ENCODE results near the gene ZNF254.

ZNF254 gene

DNA sequence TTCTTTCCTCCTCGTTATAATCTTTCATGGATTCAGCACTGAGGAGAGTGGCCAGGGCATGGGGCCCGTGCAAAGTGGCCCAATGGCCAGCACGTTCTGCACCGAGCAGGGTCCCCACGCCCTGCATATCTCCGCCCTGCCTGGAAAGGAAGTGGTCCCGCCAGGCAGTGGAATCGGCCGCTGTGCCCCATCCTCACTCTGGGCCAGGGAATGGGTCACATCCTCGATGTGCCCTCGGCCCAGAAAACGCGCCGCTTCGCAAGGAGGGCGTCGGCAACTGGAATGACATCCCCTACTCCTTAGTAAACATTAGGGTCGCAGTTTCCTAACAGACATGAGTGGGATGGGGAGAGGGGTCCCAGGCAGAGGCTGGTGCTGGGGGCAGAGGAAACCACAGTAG lies 90.7 kb downstream of the ZNF254 start:
- DNase-seq = no peak
- in situ Hi-C loops (cut with MboI; ENCODE audit: low pct_unique_long_range_greater_than_20kb, low sequenced_read_pairs) = no loop called here

DNA sequence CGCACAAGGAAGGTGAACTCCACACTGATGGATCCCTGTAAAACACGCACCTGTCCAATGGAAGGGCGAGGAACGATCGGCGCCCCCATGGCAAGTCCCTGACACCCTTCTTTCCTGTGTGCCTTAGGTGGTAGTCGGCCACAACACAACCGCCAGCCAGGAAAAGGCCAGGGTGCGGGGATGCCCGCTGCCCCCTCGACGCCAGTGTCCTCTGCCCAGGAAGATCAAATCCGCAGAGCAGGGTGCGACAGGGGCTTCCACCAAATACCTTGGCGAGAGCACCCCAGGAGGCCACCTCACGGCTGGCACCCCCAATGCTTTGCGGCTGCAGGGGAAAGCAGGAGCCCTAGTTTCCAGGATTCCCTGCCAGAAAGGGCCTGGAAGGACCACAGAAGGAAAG lies 91.2 kb downstream of the ZNF254 start:
- in situ Hi-C loops (cut with MboI; ENCODE audit: low pct_unique_long_range_greater_than_20kb, low sequenced_read_pairs) = no loop called here
- DNase-seq = no peak
